ENCODE data around the gene SEMA4C. TPM values are rescaled to one million over a fixed set of nuclear protein-coding genes. Genes with fewer than 3 reads are reported as not detected.
A peak's percentile ranks its signal among the peaks of the same experiment; 100 is the strongest.

Gene SEMA4C
- total and polyA plus RNA-seq, 9 of the 15 experiments (the other 6 are each of a cell fraction or from before 2014, with no cell fraction given): 0.32 to 59.7 (median 23.9) TPM

- TF ChIP-seq MCM3 (IDR thresholded peaks at IDR 0.05) (no peak), GMEB1 (CRISPR knock-in tag; IDR thresholded peaks at IDR 0.05) (peak; percentile 65), RBM14 (IDR thresholded peaks at IDR 0.05; ENCODE audit: borderline replicate concordance, insufficient read depth, low read depth, low read length) (no peak), BACH1 (tag; IDR thresholded peaks at IDR 0.05) (no peak), SPI1 (IDR thresholded peaks at IDR 0.05; ENCODE audit: borderline replicate concordance, low read depth, low read length) (no peak), SMARCE1 (IDR thresholded peaks at IDR 0.05) (no peak), ZNF436 (CRISPR knock-in tag; IDR thresholded peaks at IDR 0.05) (no peak), ZNF586 (CRISPR knock-in tag; conservative IDR thresholded peaks at IDR 0.05) (no peak), NEUROD1 (IDR thresholded peaks at IDR 0.05; ENCODE audit: borderline replicate concordance, low read depth, low read length, partially characterized antibody) (no peak), POLR2H (tag; IDR thresholded peaks at IDR 0.05; ENCODE audit: low read depth) (no peak), EP400 (IDR thresholded peaks at IDR 0.05) (no peak), STAT5B (CRISPR knock-in tag; IDR thresholded peaks at IDR 0.05) (no peak), POLR2AphosphoS5 (IDR thresholded peaks at IDR 0.05; ENCODE audit: control insufficient read depth, insufficient read depth, low read depth, low read length) (peak; percentile 55; the same call in 1 of the 2 replicates), ZNF778 (CRISPR knock-in tag; IDR thresholded peaks at IDR 0.05) (no peak), KDM5B (IDR thresholded peaks at IDR 0.05; ENCODE audit: insufficient replicate concordance, low read depth, low read length) (peak; percentile 52), ZKSCAN8 (CRISPR knock-in tag; IDR thresholded peaks at IDR 0.05) (no peak), SMAD2 (IDR thresholded peaks at IDR 0.05; ENCODE audit: low read depth, low read length) (no peak), RBM17 (IDR thresholded peaks at IDR 0.05; ENCODE audit: borderline replicate concordance, low read depth, low read length) (no peak), ZNF263 (CRISPR knock-in tag; IDR thresholded peaks at IDR 0.05; ENCODE audit: borderline replicate concordance) (no peak), ETV5 (CRISPR knock-in tag; IDR thresholded peaks at IDR 0.05; ENCODE audit: low read depth) (0 out of 2 replicates have a peak, but pooled peaks have one; percentile 15), SMAD3 (CRISPR knock-in tag; conservative IDR thresholded peaks at IDR 0.05) (no peak)
- TF ChIP-seq, protein P1, sequence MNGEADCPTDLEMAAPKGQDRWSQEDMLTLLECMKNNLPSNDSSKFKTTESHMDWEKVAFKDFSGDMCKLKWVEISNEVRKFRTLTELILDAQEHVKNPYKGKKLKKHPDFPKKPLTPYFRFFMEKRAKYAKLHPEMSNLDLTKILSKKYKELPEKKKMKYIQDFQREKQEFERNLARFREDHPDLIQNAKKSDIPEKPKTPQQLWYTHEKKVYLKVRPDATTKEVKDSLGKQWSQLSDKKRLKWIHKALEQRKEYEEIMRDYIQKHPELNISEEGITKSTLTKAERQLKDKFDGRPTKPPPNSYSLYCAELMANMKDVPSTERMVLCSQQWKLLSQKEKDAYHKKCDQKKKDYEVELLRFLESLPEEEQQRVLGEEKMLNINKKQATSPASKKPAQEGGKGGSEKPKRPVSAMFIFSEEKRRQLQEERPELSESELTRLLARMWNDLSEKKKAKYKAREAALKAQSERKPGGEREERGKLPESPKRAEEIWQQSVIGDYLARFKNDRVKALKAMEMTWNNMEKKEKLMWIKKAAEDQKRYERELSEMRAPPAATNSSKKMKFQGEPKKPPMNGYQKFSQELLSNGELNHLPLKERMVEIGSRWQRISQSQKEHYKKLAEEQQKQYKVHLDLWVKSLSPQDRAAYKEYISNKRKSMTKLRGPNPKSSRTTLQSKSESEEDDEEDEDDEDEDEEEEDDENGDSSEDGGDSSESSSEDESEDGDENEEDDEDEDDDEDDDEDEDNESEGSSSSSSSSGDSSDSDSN (IDR thresholded peaks at IDR 0.05; ENCODE audit: borderline replicate concordance in 1 of 2, low read depth in 2 of 2, low read length in 2 of 2): peak in 1 of 2 experiments; percentile 48; a peak in 1 of 4 replicates
- TF ChIP-seq, protein P2, sequence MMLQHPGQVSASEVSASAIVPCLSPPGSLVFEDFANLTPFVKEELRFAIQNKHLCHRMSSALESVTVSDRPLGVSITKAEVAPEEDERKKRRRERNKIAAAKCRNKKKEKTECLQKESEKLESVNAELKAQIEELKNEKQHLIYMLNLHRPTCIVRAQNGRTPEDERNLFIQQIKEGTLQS (IDR thresholded peaks at IDR 0.05): no peak
- TF ChIP-seq, protein P2 (CRISPR knock-in tag; conservative IDR thresholded peaks at IDR 0.05): no peak
Measured at GRCh38 chr2:96869822-96870625, at the start of gene SEMA4C (continued).
